ENCODE results near the gene WNT5A.

The WNT5A gene

GRCh38 chr3:55443346-55443745 is 43.8 kb downstream of the WNT5A start:
- no peaks in the 10 kb centered on the region for H3K36me3 ChIP-seq (ENCODE audit: control insufficient read depth, insufficient read depth, low read length)
- no peak overlapping the region for H3K4me3 ChIP-seq (ENCODE audit: extremely low read depth, insufficient read depth, low read length, poor library complexity, severe bottlenecking)
- WGBS, 2 experiments (ENCODE audit: insufficient coverage in 2 of 2) = 85 to 93% methylated on average over 3 of the region's 3 CpGs
- H3K4me1 ChIP-seq (ENCODE audit: control insufficient read depth, insufficient read depth, low read length, poor library complexity, severe bottlenecking) = no peaks in the 10 kb centered on the region
- no peaks in the 10 kb centered on the region for H3K9me3 ChIP-seq (ENCODE audit: control insufficient read depth, low read length)
- H3K27ac ChIP-seq (ENCODE audit: low read depth, low read length, severe bottlenecking) = no peak overlapping the region

- no peaks in the 10 kb centered on the region for H3K36me3 ChIP-seq (ENCODE audit: control insufficient read depth, insufficient read depth, low read length)
- H3K4me1 ChIP-seq (ENCODE audit: control insufficient read depth, insufficient read depth, low read length, poor library complexity, severe bottlenecking) = no peaks in the 10 kb centered on the region
- no peak overlapping the region for H3K4me3 ChIP-seq (ENCODE audit: extremely low read depth, insufficient read depth, low read length, poor library complexity, severe bottlenecking)
- no peak overlapping the region for H3K27ac ChIP-seq (ENCODE audit: low read depth, low read length, severe bottlenecking)
- 71 to 81% methylated on average over 1 to 2 of the region's 3 CpGs for WGBS, 2 experiments (ENCODE audit: insufficient coverage in 2 of 2)
- H3K9me3 ChIP-seq (ENCODE audit: control insufficient read depth, low read length) = no peaks in the 10 kb centered on the region
Observed at GRCh38 chr3:55442861-55443260, 44.2 kb downstream of the WNT5A start.

GRCh38 chr3:55441499-55441898 is 45.6 kb downstream of the WNT5A start:
- Histone ChIP-seq H3K4me3 (ENCODE audit: extremely low read depth, insufficient read depth, low read length, poor library complexity, severe bottlenecking) (no peak overlapping the region), H3K36me3 (ENCODE audit: control insufficient read depth, insufficient read depth, low read length) (no peaks in the 10 kb centered on the region), H3K27ac (ENCODE audit: low read depth, low read length, severe bottlenecking) (no peak overlapping the region), H3K4me1 (ENCODE audit: control insufficient read depth, insufficient read depth, low read length, poor library complexity, severe bottlenecking) (no peaks in the 10 kb centered on the region), H3K9me3 (ENCODE audit: control insufficient read depth, low read length) (no peaks in the 10 kb centered on the region)
- 88 to 91% methylated on average over 3 of the region's 4 CpGs for WGBS, 2 experiments (ENCODE audit: insufficient coverage in 2 of 2)

- Histone ChIP-seq H3K27ac (ENCODE audit: low read depth, low read length, severe bottlenecking) (no peak overlapping the region), H3K4me3 (ENCODE audit: extremely low read depth, insufficient read depth, low read length, poor library complexity, severe bottlenecking) (no peak overlapping the region), H3K36me3 (ENCODE audit: control insufficient read depth, insufficient read depth, low read length) (no peaks in the 10 kb centered on the region), H3K4me1 (ENCODE audit: control insufficient read depth, insufficient read depth, low read length, poor library complexity, severe bottlenecking) (no peaks in the 10 kb centered on the region), H3K9me3 (ENCODE audit: control insufficient read depth, low read length) (no peaks in the 10 kb centered on the region)
- 100% methylated on average over 1 of the region's 2 CpGs; no CpG with 5 or more reads in 1 of the 2 experiments for WGBS, 2 experiments (ENCODE audit: insufficient coverage in 2 of 2)
Observed at GRCh38 chr3:55440104-55440708, 46.9 kb downstream of the WNT5A start.

- no peak overlapping the region for H3K27ac ChIP-seq (ENCODE audit: low read depth, low read length, severe bottlenecking)
- no peak overlapping the region for H3K4me3 ChIP-seq (ENCODE audit: extremely low read depth, insufficient read depth, low read length, poor library complexity, severe bottlenecking)
- H3K9me3 ChIP-seq (ENCODE audit: control insufficient read depth, low read length) = no peaks in the 10 kb centered on the region
- no peaks in the 10 kb centered on the region for H3K36me3 ChIP-seq (ENCODE audit: control insufficient read depth, insufficient read depth, low read length)
- 96 to 97% methylated on average over 2 to 3 of the region's 3 CpGs for WGBS, 2 experiments (ENCODE audit: insufficient coverage in 2 of 2)
- no peaks in the 10 kb centered on the region for H3K4me1 ChIP-seq (ENCODE audit: control insufficient read depth, insufficient read depth, low read length, poor library complexity, severe bottlenecking)
Observed at GRCh38 chr3:55439657-55440056, 47.4 kb downstream of the WNT5A start.

GRCh38 chr3:55436644-55437043 is 50.5 kb downstream of the WNT5A start:
- Histone ChIP-seq H3K4me3 (ENCODE audit: extremely low read depth, insufficient read depth, low read length, poor library complexity, severe bottlenecking) (no peak overlapping the region), H3K27ac (ENCODE audit: low read depth, low read length, severe bottlenecking) (no peak overlapping the region), H3K36me3 (ENCODE audit: control insufficient read depth, insufficient read depth, low read length) (no peaks in the 10 kb centered on the region), H3K4me1 (ENCODE audit: control insufficient read depth, insufficient read depth, low read length, poor library complexity, severe bottlenecking) (no peaks in the 10 kb centered on the region), H3K9me3 (ENCODE audit: control insufficient read depth, low read length) (no peaks in the 10 kb centered on the region)

- Histone ChIP-seq H3K9me3 (ENCODE audit: control insufficient read depth, low read length) (no peaks in the 10 kb centered on the region), H3K36me3 (ENCODE audit: control insufficient read depth, insufficient read depth, low read length) (no peaks in the 10 kb centered on the region), H3K27ac (ENCODE audit: low read depth, low read length, severe bottlenecking) (no peak overlapping the region), H3K4me1 (ENCODE audit: control insufficient read depth, insufficient read depth, low read length, poor library complexity, severe bottlenecking) (no peaks in the 10 kb centered on the region), H3K4me3 (ENCODE audit: extremely low read depth, insufficient read depth, low read length, poor library complexity, severe bottlenecking) (no peak overlapping the region)
- WGBS, 2 experiments (ENCODE audit: insufficient coverage in 2 of 2) = 75 to 78% methylated on average over 5 to 6 of the region's 8 CpGs
Observed at GRCh38 chr3:55435491-55435890, 51.6 kb downstream of the WNT5A start.

GRCh38 chr3:55434789-55435188 is 52.3 kb downstream of the WNT5A start:
- no CpG with 5 or more reads among the region's 1 CpG for WGBS, 2 experiments (ENCODE audit: insufficient coverage in 2 of 2)
- Histone ChIP-seq H3K36me3 (ENCODE audit: control insufficient read depth, insufficient read depth, low read length) (no peaks in the 10 kb centered on the region), H3K27ac (ENCODE audit: low read depth, low read length, severe bottlenecking) (no peak overlapping the region), H3K9me3 (ENCODE audit: control insufficient read depth, low read length) (no peaks in the 10 kb centered on the region), H3K4me3 (ENCODE audit: extremely low read depth, insufficient read depth, low read length, poor library complexity, severe bottlenecking) (no peak overlapping the region), H3K4me1 (ENCODE audit: control insufficient read depth, insufficient read depth, low read length, poor library complexity, severe bottlenecking) (no peaks in the 10 kb centered on the region)

GRCh38 chr3:55431041-55431440 is 56.1 kb downstream of the WNT5A start:
- Histone ChIP-seq H3K4me1 (ENCODE audit: control insufficient read depth, insufficient read depth, low read length, poor library complexity, severe bottlenecking) (no peaks in the 10 kb centered on the region), H3K4me3 (ENCODE audit: extremely low read depth, insufficient read depth, low read length, poor library complexity, severe bottlenecking) (no peak overlapping the region), H3K9me3 (ENCODE audit: control insufficient read depth, low read length) (no peaks in the 10 kb centered on the region), H3K27ac (ENCODE audit: low read depth, low read length, severe bottlenecking) (no peak overlapping the region), H3K36me3 (ENCODE audit: control insufficient read depth, insufficient read depth, low read length) (no peaks in the 10 kb centered on the region)
- 80 to 88% methylated on average over 1 to 2 of the region's 6 CpGs for WGBS, 2 experiments (ENCODE audit: insufficient coverage in 2 of 2)

GRCh38 chr3:55427739-55428138 is 59.4 kb downstream of the WNT5A start:
- no peak overlapping the region for H3K4me3 ChIP-seq (ENCODE audit: extremely low read depth, insufficient read depth, low read length, poor library complexity, severe bottlenecking)
- 67 to 88% methylated on average over 1 of the region's 5 CpGs for WGBS, 2 experiments (ENCODE audit: insufficient coverage in 2 of 2)
- H3K9me3 ChIP-seq (ENCODE audit: control insufficient read depth, low read length) = no peaks in the 10 kb centered on the region
- no peaks in the 10 kb centered on the region for H3K4me1 ChIP-seq (ENCODE audit: control insufficient read depth, insufficient read depth, low read length, poor library complexity, severe bottlenecking)
- no peaks in the 10 kb centered on the region for H3K36me3 ChIP-seq (ENCODE audit: control insufficient read depth, insufficient read depth, low read length)
- H3K27ac ChIP-seq (ENCODE audit: low read depth, low read length, severe bottlenecking) = no peak overlapping the region

GRCh38 chr3:55426486-55426885 is 60.6 kb downstream of the WNT5A start:
- no peaks in the 10 kb centered on the region for H3K36me3 ChIP-seq (ENCODE audit: control insufficient read depth, insufficient read depth, low read length)
- no peaks in the 10 kb centered on the region for H3K9me3 ChIP-seq (ENCODE audit: control insufficient read depth, low read length)
- H3K4me1 ChIP-seq (ENCODE audit: control insufficient read depth, insufficient read depth, low read length, poor library complexity, severe bottlenecking) = no peaks in the 10 kb centered on the region
- no peak overlapping the region for H3K4me3 ChIP-seq (ENCODE audit: extremely low read depth, insufficient read depth, low read length, poor library complexity, severe bottlenecking)
- no peak overlapping the region for H3K27ac ChIP-seq (ENCODE audit: low read depth, low read length, severe bottlenecking)
- WGBS, 2 experiments (ENCODE audit: insufficient coverage in 2 of 2) = 89 to 95% methylated on average over 3 to 4 of the region's 4 CpGs
